ENCODE results near the gene RAB3C.

The RAB3C gene

DNA sequence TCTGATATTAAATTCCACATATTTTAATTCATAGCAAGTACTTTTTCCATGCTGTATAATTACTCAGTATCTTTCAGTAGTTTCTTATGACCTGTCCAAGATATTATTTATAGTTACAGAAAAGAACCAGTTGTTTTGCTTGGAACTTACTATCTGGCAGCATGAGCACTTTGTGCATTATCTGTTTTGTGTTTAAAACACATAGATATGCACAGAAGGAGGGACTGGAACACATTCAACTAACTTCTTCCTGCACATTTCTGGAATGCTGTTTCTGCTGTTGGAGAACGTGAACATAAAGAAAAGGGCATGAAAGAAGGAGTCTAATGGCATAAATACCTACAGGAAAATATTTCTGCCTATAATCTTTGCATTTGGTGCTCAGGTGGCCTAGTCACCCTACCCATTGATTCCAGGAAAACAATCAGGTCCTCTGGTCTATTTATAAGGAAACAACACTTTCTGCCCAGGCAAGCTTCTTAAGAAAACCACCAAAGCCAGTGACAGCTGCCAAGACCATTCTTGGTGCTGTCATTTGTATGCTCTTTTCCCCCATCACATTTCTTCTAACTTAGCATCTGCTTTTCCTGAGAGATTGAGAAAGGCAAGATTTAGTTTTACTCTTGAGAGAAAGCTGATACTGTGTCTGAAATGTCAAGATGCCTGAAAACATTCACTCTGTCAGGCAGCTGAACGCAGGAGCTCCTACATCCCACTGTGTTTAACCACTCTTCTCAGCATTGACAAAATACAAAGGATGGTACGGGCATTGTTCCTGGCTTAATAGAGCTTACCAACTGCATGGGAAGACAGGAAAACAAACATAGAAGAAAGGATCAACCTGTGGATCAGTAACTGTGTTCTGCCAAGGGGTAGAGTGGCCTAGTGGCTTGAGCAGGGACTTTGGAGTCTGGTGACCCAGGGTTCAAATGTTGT lies 40.3 kb downstream of the RAB3C start:
- Mint-ChIP-seq H3K27me3 (ENCODE audit: low read depth, poor library complexity) (no peaks in the 10 kb centered on the region), H3K4me1 (no peaks in the 10 kb centered on the region), H3K27ac (no peak overlapping the region), H3K9me3 (no peaks in the 10 kb centered on the region), H3K36me3 (ENCODE audit: low read depth) (no peaks in the 10 kb centered on the region), H3K4me3 (no peak overlapping the region)
- TF ChIP-seq CTCF (IDR thresholded peaks at IDR 0.05): no peak
- DNase-seq: no peak

GRCh38 chr5:58628626-58629025 lies 45.8 kb downstream of the RAB3C start:
- no peaks in the 10 kb centered on the region for H3K36me3 Mint-ChIP-seq (ENCODE audit: low read depth)
- DNase-seq: no peak
- H3K9me3 Mint-ChIP-seq: no peaks in the 10 kb centered on the region
- no peaks in the 10 kb centered on the region for H3K4me1 Mint-ChIP-seq
- no peak overlapping the region for H3K4me3 Mint-ChIP-seq
- TF ChIP-seq CTCF (IDR thresholded peaks at IDR 0.05): no peak
- H3K27me3 Mint-ChIP-seq (ENCODE audit: low read depth, poor library complexity): no peaks in the 10 kb centered on the region
- H3K27ac Mint-ChIP-seq: no peak overlapping the region

- Mint-ChIP-seq H3K36me3 (ENCODE audit: low read depth) (no peaks in the 10 kb centered on the region), H3K4me1 (no peaks in the 10 kb centered on the region), H3K4me3 (no peak overlapping the region), H3K27me3 (ENCODE audit: low read depth, poor library complexity) (no peaks in the 10 kb centered on the region), H3K9me3 (no peaks in the 10 kb centered on the region), H3K27ac (no peak overlapping the region)
- DNase-seq: no peak
- no peak for TF ChIP-seq CTCF (IDR thresholded peaks at IDR 0.05)
These were observed 46.6 kb downstream of the RAB3C start for GRCh38 chr5:58629271-58630159.

DNA sequence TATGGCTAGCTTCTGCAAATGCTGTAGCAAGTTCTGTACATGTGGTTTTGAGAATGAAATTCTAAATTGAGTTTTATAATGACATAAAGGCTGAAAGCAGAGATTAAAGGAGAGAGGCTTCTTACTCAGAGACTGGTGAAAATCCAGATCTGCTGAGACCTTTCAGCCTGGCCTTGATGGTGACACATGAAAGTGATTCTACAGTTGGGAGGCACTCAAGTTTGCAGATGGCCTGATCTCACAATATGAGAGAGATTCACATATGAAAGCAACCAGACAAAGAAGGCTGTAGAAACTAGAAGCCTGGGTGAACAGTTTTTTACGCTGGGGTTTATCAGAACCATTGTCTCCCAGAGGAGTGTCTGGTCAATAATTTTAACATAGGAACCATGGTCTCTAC lies 49.0 kb downstream of the RAB3C start:
- H3K36me3 Mint-ChIP-seq (ENCODE audit: low read depth): no peaks in the 10 kb centered on the region
- no peak overlapping the region for H3K4me3 Mint-ChIP-seq
- H3K4me1 Mint-ChIP-seq: no peaks in the 10 kb centered on the region
- no peak for TF ChIP-seq CTCF (IDR thresholded peaks at IDR 0.05)
- no peaks in the 10 kb centered on the region for H3K9me3 Mint-ChIP-seq
- DNase-seq: no peak
- H3K27me3 Mint-ChIP-seq (ENCODE audit: low read depth, poor library complexity): no peaks in the 10 kb centered on the region
- H3K27ac Mint-ChIP-seq: no peak overlapping the region

DNA sequence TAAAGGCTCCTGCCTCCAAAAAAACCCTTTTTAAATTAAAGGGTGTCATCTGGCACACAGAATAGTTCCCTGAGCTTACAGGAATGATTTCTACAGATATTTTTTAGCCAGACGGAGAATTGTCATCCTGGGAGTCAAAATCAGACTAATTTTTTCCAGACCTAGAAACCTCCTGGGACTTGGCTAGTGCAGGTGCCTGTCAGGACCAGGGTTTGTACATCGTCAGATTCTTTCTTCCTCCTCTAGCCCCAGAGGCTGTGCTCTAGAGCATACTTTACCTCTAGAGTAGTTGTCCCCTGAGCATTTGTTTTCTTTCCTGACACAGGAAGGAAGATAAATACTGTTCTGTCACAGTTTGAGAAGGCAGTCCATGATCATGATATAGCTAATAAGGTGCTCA lies 52.5 kb downstream of the RAB3C start:
- Mint-ChIP-seq H3K9me3 (no peaks in the 10 kb centered on the region), H3K4me3 (no peak overlapping the region), H3K4me1 (no peaks in the 10 kb centered on the region), H3K36me3 (ENCODE audit: low read depth) (no peaks in the 10 kb centered on the region), H3K27ac (no peak overlapping the region), H3K27me3 (ENCODE audit: low read depth, poor library complexity) (no peaks in the 10 kb centered on the region)
- TF ChIP-seq CTCF (IDR thresholded peaks at IDR 0.05): no peak
- DNase-seq: no peak
